Neural cell (in vitro differentiated cells): Measurements from ENCODE around the gene CCP110.

Experiments
- POLR2AphosphoS5 ChIP-seq: IDR thresholded peaks from 2 replicates; pipeline ENCODE4 v1.6.1; 2012
- TF ChIP-seq, protein P1 (sequence below): fragments of 450-650 bp; IDR thresholded peaks from 2 replicates; pipeline ENCODE4 v1.5.1; 2014; ENCODE audit warnings: antibody characterized with exemption, mild to moderate bottlenecking, moderate library complexity; ENCODE audit not compliant: poor library complexity, severe bottlenecking

GRCh38 chr16:19578378-19578971 lies 54.7 kb downstream of the CCP110 start:
- no peak for TF ChIP-seq POLR2AphosphoS5
- TF ChIP-seq, protein P1, sequence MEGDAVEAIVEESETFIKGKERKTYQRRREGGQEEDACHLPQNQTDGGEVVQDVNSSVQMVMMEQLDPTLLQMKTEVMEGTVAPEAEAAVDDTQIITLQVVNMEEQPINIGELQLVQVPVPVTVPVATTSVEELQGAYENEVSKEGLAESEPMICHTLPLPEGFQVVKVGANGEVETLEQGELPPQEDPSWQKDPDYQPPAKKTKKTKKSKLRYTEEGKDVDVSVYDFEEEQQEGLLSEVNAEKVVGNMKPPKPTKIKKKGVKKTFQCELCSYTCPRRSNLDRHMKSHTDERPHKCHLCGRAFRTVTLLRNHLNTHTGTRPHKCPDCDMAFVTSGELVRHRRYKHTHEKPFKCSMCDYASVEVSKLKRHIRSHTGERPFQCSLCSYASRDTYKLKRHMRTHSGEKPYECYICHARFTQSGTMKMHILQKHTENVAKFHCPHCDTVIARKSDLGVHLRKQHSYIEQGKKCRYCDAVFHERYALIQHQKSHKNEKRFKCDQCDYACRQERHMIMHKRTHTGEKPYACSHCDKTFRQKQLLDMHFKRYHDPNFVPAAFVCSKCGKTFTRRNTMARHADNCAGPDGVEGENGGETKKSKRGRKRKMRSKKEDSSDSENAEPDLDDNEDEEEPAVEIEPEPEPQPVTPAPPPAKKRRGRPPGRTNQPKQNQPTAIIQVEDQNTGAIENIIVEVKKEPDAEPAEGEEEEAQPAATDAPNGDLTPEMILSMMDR: no peak
